Dermis microvascular lymphatic vessel endothelial cell (primary cell): ENCODE results near the gene B9D1. TPM values are rescaled to one million over a fixed set of nuclear protein-coding genes. Genes with fewer than 3 reads are reported as not detected.

Experiments used
- DNase-seq, 2 donors: peaks; one replicate each; pipeline versions ENCODE4 v3.0.0 to v3.0.0-alpha.2; 2010; ENCODE audit warnings: low read depth in 2 of 2
- total RNA-seq: library from RNA; depleted of rRNA; stranded (reverse); fragments of >200 nt; gene quantifications from 2 replicates; pipeline ENCODE4 v1.2.1, GENCODE V29; 2014

The B9D1 gene
- total RNA-seq, 1 donor from 2014 or later = 17.2 TPM

- peak; percentile 53 to 91 for DNase-seq
These were observed 26.6 kb upstream of the B9D1 start for GRCh38 chr17:19388791-19389785.

- DNase-seq = no peak
These were observed 25.5 kb upstream of the B9D1 start for GRCh38 chr17:19387921-19388521.

DNA sequence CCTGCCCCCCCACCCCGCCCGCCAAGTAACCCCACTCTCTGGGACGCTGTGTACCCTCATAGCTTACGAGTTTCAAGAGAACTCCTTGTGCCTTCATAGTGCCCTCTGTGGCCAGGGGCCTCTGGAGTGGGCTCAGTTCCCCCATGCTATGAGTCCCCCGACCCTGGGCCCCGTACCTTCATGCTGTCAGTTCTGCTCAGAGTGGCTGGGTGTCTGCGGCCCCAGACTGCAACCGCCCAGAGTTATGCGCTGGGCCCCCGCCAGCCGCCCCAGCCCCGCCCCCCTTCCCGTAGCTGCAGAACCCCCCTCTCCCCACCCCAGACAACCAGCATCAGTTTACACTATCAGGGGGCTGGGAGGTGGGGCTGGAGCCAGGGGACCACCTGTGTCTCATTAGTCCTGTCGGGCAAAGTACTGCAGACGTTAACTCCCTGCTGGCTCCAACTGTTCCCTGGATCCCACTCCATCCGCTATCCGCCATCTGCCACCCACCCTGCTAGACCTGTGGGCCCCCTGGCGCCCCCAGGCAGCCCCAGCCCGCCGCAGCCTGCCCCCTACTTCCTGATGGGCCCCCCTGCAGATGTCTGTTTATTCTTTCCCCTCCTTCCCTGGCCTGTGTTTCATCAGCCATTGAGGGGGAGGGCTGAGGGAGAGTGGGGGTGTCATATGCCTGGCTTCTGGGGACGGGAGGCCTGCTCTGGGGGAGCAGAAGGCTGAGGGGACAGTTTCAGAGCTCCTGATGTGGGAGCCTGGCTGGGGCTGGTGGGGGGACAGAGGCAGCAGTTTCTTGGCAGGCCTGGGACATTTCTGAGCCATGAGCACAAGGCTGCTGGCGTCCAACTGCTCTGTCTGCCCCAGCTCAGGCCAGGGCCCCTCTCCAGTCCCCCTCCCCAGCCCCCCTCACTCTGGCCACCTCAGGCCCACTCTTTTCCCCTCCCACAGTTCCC lies 24.7 kb upstream of the B9D1 start, which contains the start of gene MFAP4:
TSS of gene MFAP4 (minus strand) at position 217 of the 947 bp plus-strand sequence. CDS start at position 182, 35 bp downstream.
- no peak for DNase-seq

DNA sequence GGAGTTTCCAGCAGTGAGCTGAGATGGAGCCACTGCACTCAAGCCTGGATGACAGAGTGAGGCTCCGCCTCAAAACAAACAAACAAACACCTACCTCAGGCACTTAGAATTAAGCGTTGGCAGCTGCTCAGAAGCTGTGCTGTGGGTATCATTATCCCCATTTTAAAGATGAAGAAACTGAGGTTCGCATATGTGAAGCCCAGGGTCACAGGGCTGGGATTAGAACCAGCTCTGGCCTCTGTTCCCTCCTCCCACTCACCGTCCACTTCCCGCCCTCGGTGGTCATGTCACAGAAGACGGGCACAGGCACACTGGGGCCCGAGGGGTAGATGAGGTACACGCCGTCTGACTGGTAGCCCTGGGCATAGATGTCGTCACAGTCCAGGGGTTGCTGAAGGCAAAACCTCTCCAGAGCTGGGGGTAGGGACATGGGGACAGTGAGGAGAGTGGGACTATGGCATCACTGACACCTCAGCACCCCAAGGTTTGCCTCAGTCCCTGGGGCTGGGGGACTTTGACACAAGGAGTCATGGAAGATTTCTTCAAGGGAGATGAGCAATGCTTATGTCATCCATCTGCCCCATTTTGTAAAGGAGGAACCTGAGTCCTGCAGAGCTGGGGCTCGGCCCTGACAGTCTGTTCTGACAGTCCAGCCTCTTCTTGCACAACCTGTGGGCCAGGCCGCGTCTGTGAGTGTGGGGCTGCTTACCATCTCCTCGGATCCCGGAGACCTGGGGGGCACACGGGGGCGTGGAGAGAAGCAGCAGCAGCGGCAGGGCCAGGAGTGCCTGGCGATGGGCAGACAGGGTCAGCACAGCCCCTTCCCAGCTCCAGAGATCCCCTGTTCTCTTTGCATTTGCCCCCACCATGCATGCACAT lies 23.8 kb upstream of the B9D1 start:
- no peak for DNase-seq

DNA sequence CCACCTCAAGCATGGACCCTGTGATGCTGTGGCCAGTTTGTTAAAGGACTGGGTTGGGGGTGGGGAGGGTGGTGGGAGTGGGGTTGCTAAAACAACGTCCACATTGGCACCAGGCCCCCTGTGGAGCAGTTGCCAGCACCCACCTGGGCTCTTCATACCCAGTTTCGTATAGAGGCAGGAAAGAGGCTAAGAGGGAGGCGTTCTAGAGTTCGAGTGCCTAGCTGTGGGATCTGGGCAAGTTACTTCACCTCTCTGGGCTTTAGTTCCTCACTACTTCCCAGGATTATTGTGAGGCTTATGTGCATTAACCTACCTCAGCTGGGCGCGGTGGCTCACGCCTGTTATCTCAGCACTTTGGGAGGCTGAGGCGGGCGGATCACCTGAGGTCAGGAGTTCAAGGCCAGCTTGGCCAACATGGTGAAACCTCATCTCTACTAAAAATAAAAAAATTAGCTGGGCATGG lies 23.0 kb upstream of the B9D1 start:
- DNase-seq = no peak

- no peak for DNase-seq
These were observed 22.3 kb upstream of the B9D1 start for GRCh38 chr17:19384723-19385391.

DNA sequence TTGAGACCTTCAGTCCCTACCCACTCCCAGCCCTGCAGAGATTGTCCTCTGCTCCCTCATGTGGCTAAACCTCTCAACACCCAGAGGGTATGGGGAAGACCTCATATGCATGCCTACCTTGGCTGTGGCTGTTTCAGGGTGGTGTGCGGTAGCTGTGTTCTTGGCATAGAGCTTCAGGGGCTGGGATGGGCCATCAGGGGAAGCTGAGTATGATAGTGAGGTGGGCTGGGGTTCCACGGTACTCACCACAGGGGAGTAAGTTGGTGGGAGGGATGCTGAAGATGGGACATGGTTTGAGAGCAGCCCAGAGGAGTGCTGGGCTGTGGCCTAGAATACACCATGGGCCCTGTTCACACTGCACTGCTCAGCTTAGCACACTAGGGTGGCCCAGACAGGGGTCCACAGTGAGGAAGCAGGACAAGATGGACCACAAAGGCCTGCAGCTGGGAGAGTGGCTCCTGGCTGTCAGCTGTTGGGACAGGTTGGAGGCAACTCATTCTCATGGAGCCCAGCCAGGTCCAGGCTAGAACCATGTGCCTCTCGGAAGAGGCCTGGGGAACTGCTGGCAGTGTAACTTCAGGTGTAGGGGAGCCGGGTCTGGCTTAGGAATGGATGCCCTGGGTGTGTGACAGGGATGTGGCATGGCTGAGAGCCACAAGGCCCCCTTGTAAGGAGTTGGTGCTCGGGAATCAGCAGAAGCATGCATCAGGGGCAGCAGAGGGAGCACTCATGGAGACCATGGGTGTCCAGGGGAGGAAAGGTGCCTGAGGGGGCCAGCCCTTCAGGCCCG lies 21.4 kb upstream of the B9D1 start:
- no peak for DNase-seq

DNA sequence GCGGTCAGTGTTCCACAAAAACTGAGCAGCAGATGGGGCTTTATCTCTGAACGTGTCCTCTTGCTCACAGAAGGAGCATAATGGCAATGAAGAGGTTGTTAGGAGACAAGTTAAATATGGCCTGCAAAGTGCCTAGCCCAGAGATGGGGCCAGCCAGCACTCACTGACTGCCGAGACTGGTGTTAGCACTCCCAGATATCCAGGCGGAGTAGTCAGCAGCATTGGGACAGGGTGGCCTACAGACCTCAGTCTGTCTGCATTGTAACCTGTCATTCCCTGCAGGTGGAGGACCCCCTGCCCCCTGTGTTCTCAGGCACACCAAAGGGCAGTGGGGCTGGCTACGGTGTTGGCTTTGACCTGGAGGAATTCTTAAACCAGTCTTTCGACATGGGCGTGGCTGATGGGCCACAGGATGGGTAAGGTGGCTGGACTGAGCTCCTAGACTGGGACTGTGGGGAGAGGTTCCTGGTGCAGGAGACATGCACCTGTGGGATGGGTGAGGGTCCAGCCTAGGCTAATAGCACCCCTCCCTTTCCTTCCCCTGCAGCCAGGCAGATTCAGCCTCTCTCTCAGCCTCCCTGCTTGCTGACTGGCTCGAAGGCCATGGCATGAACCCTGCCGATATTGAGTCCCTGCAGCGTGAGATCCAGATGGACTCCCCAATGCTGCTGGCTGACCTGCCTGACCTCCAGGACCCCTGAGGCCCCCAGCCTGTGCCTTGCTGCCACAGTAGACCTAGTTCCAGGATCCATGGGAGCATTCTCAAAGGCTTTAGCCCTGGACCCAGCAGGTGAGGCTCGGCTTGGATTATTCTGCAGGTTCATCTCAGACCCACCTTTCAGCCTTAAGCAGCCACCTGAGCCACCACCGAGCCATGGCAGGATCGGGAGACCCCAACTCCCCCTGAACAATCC lies 20.3 kb upstream of the B9D1 start:
- DNase-seq = no peak

- no peak for DNase-seq
These were observed 19.4 kb upstream of the B9D1 start for GRCh38 chr17:19381741-19382444.

DNA sequence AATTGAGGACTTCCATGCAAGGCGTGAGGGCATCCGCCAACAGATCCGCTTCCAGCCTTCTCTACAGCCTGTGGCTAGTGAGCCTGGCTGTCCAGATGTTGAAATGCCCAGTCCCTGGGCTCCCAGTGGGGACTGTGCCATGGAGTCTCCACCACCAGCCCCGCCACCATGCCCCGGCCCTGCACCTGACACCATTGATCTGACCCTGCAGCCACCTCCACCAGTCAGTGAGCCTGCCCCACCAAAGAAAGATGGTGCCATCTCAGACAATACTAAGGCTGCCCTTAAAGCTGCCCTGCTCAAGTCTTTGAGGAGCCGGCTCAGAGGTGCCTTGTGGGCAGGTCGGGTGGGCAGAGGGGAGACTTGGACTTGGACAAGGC lies 18.8 kb upstream of the B9D1 start:
- no peak for DNase-seq

GRCh38 chr17:19380481-19381301 lies 18.2 kb upstream of the B9D1 start:
- DNase-seq = no peak

- DNase-seq = no peak
These were observed 17.0 kb upstream of the B9D1 start for GRCh38 chr17:19379361-19380065.

DNA sequence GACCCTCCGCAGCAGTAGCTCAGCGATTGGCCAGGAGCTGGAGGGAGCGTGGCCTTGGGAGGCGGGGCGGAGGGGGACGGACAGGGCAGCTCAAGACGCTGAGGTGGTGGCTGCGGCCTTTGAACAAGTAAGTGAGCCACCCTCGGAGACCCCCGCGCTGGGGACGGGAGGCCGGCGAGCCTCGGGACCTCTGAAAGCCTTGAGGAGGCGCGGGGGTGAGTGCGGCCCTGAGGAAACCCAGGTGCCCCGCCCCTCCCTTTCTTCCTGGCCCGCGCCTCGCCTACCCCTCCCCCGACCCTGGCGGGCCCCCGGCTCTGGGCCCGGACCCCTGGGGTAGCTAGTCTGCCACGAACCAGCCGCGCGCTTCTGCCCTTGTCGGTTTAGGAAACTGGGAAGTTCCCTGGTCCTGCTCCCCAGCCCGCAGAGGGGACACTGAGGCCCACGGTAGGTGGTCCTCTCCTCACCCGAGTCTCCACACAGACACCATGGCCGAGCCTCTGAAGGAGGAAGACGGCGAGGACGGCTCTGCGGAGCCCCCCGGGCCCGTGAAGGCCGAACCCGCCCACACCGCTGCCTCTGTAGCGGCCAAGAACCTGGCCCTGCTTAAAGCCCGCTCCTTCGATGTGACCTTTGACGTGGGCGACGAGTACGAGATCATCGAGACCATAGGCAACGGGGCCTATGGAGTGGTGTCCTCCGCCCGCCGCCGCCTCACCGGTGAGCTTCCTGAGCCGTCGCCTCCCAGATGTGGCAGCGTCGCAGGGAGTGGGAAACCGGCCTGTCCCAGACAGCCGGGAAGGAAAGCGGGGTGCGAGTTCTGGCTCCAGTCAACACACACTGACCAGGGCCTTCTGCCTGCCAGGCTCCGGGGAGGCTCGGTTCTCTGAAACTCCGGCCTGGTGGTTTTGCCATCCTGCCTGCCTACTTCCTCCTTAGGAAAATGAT lies 16.2 kb upstream of the B9D1 start, which contains the start of gene MAPK7:
TSS of gene MAPK7 (plus strand) at position 83 of the 945 bp plus-strand sequence. CDS start at position 486, 403 bp downstream.
- peak in 1 of 2 donors; percentile 17 for DNase-seq

GRCh38 chr17:19377602-19378415 lies 15.3 kb upstream of the B9D1 start:
- DNase-seq = peak; percentile 96 to 99
